Trophoblast cell (in vitro differentiated cells and primary cell): Measurements from ENCODE around the gene EGLN2.
"Not testable (repeated sequence)": the region's sequence is repeated elsewhere in the genome, so short reads cannot be mapped to it uniquely, and the experiment has no call there.

Experiments used
- DNase-seq, 2 donors: peaks; one replicate each; pipeline ENCODE4 v3.0.0-alpha.2; 2016
- H2AFZ ChIP-seq: 2 replicates; pipeline ENCODE4 v1.6.1; 2013; ENCODE audit warnings: low read length, moderate library complexity, mild to moderate bottlenecking; ENCODE audit not compliant: insufficient read depth, poor library complexity
- H2AK5ac ChIP-seq: 2 replicates; pipeline ENCODE4 v1.6.1; 2013; ENCODE audit warnings: mild to moderate bottlenecking, low read length
- H2BK120ac ChIP-seq: 2 replicates; pipeline ENCODE4 v1.6.1; 2013; ENCODE audit warnings: low read length, mild to moderate bottlenecking, moderate library complexity; ENCODE audit not compliant: insufficient read depth, poor library complexity
- H2BK12ac ChIP-seq: 2 replicates; pipeline ENCODE4 v1.6.1; 2013; ENCODE audit warnings: mild to moderate bottlenecking, low read length, moderate library complexity
- H2BK5ac ChIP-seq: 2 replicates; pipeline ENCODE4 v1.6.1; 2013; ENCODE audit warnings: low read length, low read depth, moderate library complexity, mild to moderate bottlenecking; ENCODE audit not compliant: poor library complexity
- H3K14ac ChIP-seq: 2 replicates; pipeline ENCODE4 v1.6.1; 2013; ENCODE audit warnings: mild to moderate bottlenecking, low read length
- H3K18ac ChIP-seq: 2 replicates; pipeline ENCODE4 v1.6.1; 2013; ENCODE audit warnings: mild to moderate bottlenecking, low read length
- H3K23ac ChIP-seq: 2 replicates; pipeline ENCODE4 v1.6.1; 2013; ENCODE audit warnings: low read length
- H3K27ac ChIP-seq: 2 replicates; pipeline ENCODE4 v1.5.1; 2013; ENCODE audit warnings: low read depth, mild to moderate bottlenecking, inconsistent platforms, low read length, moderate library complexity
- H3K27me3 ChIP-seq: 2 replicates; pipeline ENCODE4 v1.6.1; 2013; ENCODE audit warnings: inconsistent platforms, mild to moderate bottlenecking, low read length, moderate library complexity; ENCODE audit not compliant: insufficient read depth
- H3K36me3 ChIP-seq, 2 experiments: 1 replicate in 1 of 2; 2 replicates in 1 of 2; pipeline ENCODE4 v1.6.1; 2013; ENCODE audit warnings: low read length in 2 of 2, mild to moderate bottlenecking in 2 of 2, moderate library complexity in 1 of 2; ENCODE audit not compliant: insufficient read depth in 2 of 2, control insufficient read depth in 1 of 2
- H3K4ac ChIP-seq: 2 replicates; pipeline ENCODE4 v1.6.1; 2013; ENCODE audit warnings: low read depth, mild to moderate bottlenecking, low read length, moderate library complexity
- H3K4me1 ChIP-seq, 2 experiments: 1 replicate in 1 of 2; 2 replicates in 1 of 2; pipeline ENCODE4 v1.6.1; 2013; ENCODE audit warnings: low read length in 2 of 2, mild to moderate bottlenecking in 2 of 2, moderate library complexity in 1 of 2; ENCODE audit not compliant: insufficient read depth in 2 of 2, control insufficient read depth in 1 of 2
- H3K4me2 ChIP-seq: 2 replicates; pipeline ENCODE4 v1.6.1; 2013; ENCODE audit warnings: inconsistent platforms, mild to moderate bottlenecking, low read length, moderate library complexity
- H3K4me3 ChIP-seq: 2 replicates; pipeline ENCODE4 v1.5.1; 2013; ENCODE audit warnings: mild to moderate bottlenecking, low read depth, low read length, inconsistent platforms
- H3K79me1 ChIP-seq: one replicate; pipeline ENCODE4 v1.6.1; 2013; ENCODE audit warnings: low read length
- H3K79me2 ChIP-seq: 2 replicates; pipeline ENCODE4 v1.6.1; 2013; ENCODE audit warnings: low read length, mild to moderate bottlenecking; ENCODE audit not compliant: control insufficient read depth, insufficient read depth, poor library complexity
- H3K9ac ChIP-seq: 2 replicates; pipeline ENCODE4 v1.6.1; 2013; ENCODE audit warnings: mild to moderate bottlenecking, low read length
- H3K9me3 ChIP-seq: 2 replicates; pipeline ENCODE4 v1.6.1; 2013; ENCODE audit warnings: low read depth, mild to moderate bottlenecking, control low read depth, inconsistent platforms, low read length; ENCODE audit not compliant: insufficient read depth
- H4K12ac ChIP-seq: 2 replicates; pipeline ENCODE4 v1.6.1; 2013; ENCODE audit warnings: low read depth, mild to moderate bottlenecking, low read length, moderate library complexity
- H4K8ac ChIP-seq: 2 replicates; pipeline ENCODE4 v1.6.1; 2013; ENCODE audit warnings: low read depth, mild to moderate bottlenecking, low read length, moderate library complexity
- H4K91ac ChIP-seq: one replicate; pipeline ENCODE4 v1.6.1; 2013; ENCODE audit warnings: low read depth, mild to moderate bottlenecking, low read length, moderate library complexity
- WGBS: extraction: QIAGEN DNeasy Blood & Tissue Kit; methylation state at CpG from one replicate; pipeline ENCODE4 v1.1.7; 2013; ENCODE audit warnings: missing lambda C conversion rate; ENCODE audit not compliant: insufficient read length, insufficient coverage; ENCODE audit errors: extremely low coverage; 5-methylcytosine and 5-hydroxymethylcytosine counted together

EGLN2 gene

DNA sequence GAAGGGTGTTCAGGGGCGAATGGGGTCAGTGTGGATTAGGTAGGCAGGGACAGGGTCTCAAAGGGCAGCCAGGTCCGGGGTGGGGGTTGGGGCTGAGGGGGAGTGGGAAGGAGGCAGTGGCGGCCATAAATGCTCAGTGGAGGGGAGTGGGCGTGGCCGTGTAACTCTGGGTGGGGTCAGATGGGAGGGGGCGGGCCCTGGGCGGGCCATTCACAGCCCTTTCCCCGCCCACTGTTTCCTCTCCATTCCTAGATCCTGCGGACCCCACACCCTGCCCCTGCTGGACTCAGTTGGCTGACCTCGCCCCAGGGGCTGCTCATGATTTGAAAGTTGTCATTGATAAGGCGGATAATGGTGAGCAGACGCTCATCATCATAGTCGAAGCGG is 27.3 kb downstream of the EGLN2 start:
- H3K27ac ChIP-seq, H2BK5ac ChIP-seq, H3K23ac ChIP-seq, H2BK12ac ChIP-seq, H3K4me2 ChIP-seq, H3K9me3 ChIP-seq, H2AFZ ChIP-seq, H3K79me1 ChIP-seq, H2AK5ac ChIP-seq, H4K8ac ChIP-seq, H3K14ac ChIP-seq, H4K91ac ChIP-seq, H3K9ac ChIP-seq, H3K4ac ChIP-seq, H3K27me3 ChIP-seq, DNase-seq, H3K18ac ChIP-seq, H3K79me2 ChIP-seq, H3K4me3 ChIP-seq, H3K36me3 ChIP-seq, H4K12ac ChIP-seq, H2BK120ac ChIP-seq: not testable (repeated sequence)
- H3K4me1 ChIP-seq = peaks cover 8 to 16% of the 10 kb centered on the region in 2 experiments
- WGBS = no CpG with 5 or more reads among the region's 14 CpGs

DNA sequence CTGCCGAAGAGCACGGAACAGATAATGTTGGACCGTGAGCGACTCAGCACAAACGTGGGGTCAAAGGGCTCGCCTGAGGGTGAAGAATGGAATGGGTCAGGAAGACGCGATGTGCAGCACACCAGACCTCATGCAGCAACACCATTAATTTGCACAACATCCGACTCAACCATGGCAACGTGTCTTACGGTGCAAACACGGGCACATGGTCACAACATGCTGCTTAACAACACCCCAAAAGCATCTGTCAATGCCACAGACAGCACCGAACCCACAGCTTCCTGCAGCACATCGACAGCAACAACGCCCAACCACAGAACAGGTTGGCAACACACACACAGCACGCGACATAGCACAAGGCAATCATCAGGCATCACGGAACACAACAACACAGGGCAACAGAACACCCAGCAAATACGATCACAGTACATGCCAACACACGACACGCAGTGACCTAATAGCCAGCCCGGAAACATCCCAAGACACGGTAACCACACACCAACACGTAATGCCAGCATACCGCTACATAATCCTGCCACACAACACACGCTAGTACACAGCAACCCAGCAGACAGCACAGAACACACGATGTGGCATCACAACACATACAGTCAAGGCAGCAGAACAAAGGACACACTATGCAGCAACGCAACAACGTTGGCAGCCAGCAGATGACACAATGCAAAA is 27.9 kb downstream of the EGLN2 start:
- not testable (repeated sequence) for H3K23ac ChIP-seq, H2BK120ac ChIP-seq, H3K79me1 ChIP-seq, H3K18ac ChIP-seq, H4K91ac ChIP-seq, H2AFZ ChIP-seq, H4K8ac ChIP-seq, H3K36me3 ChIP-seq, H3K9ac ChIP-seq, DNase-seq, H3K27ac ChIP-seq, H3K4me2 ChIP-seq, H2BK5ac ChIP-seq, H2AK5ac ChIP-seq, H2BK12ac ChIP-seq, H3K79me2 ChIP-seq, H3K27me3 ChIP-seq, H3K4ac ChIP-seq, H3K14ac ChIP-seq, H3K9me3 ChIP-seq, H4K12ac ChIP-seq, H3K4me3 ChIP-seq
- no CpG with 5 or more reads among the region's 29 CpGs for WGBS
- H3K4me1 ChIP-seq = peaks cover 8 to 16% of the 10 kb centered on the region in 2 experiments

DNA sequence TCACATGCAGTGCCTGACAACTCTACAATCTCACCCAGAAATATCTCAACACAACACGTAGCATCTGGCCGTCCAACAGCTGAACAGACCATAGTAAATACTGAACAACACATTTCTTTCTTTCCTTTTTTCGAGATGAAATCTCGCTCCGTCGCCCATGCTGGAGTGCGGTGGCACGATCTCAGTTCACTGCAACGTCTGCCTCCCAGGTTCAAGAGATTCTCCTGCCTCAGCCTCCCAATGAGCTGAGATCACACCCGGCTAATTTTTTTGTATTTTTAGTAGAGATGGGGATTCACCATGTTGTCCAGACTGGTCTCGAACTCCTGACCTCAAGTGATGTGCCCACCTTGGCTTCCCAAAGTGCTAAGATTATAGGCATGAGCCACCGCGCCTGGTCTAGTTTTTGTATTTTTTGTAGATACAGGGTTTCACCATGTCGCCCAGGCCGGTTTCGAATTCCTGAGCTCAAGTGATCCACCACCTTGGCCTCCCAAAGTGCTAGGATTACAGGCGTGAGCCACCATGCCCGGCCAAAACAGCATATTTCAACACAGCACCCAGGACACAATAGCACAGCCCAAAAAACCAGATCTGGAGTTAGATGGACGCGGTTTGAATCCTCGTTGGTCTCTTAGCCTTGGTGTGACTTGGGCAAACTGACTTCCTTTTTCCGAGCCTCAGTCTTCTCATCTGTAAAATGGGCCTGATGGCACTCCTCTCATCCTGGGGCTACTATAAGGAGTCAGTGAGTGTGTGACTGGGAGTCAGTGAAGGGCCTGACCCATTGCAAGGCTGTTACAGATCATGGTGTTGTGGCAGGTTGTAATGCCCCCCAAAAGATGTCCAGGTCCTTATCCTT is 28.6 kb downstream of the EGLN2 start:
- no peak overlapping the region for H3K4me3 ChIP-seq
- no peak overlapping the region for H4K12ac ChIP-seq
- H2BK120ac ChIP-seq = no peak overlapping the region
- H3K23ac ChIP-seq = no peak overlapping the region
- no peaks in the 10 kb centered on the region for H3K9me3 ChIP-seq
- H3K14ac ChIP-seq = no peak overlapping the region
- H3K4me2 ChIP-seq = no peak overlapping the region
- peaks cover 0 to 4% of the 10 kb centered on the region in 2 experiments for H3K36me3 ChIP-seq
- no peak overlapping the region for H3K9ac ChIP-seq
- H3K79me1 ChIP-seq = no peaks in the 10 kb centered on the region
- no peak overlapping the region for H4K91ac ChIP-seq
- no CpG with 5 or more reads among the region's 22 CpGs for WGBS
- H3K4ac ChIP-seq = no peak overlapping the region
- H3K18ac ChIP-seq = no peak overlapping the region
- H2BK5ac ChIP-seq = no peak overlapping the region
- peaks cover 8 to 14% of the 10 kb centered on the region in 2 experiments for H3K4me1 ChIP-seq
- no peak overlapping the region for H2BK12ac ChIP-seq
- H2AK5ac ChIP-seq = no peak overlapping the region
- peak in 1 of 2 donors; percentile 51 for DNase-seq
- no peak overlapping the region for H2AFZ ChIP-seq
- H4K8ac ChIP-seq = no peak overlapping the region
- no peak overlapping the region for H3K27ac ChIP-seq
- H3K79me2 ChIP-seq = no peaks in the 10 kb centered on the region
- no peaks in the 10 kb centered on the region for H3K27me3 ChIP-seq

DNA sequence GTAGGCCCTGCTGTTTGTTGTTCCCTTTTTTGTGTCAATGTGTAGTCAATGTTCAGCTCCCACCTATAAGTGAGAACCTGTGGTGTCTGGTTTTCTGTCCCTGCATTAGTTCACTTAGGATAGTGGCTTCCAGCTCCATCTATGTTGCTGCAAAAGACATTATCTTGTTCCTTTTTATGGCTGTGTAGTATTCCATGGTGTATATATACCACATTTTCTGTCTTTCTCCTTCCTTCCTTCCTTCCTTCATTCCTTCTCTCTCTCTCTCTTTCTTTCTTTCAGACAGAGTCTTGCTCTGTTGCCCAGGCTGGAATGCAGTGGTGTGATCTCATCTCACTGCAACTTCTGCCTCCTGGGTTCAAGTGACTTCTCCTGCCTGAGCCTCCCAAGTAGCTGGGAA is 30.2 kb downstream of the EGLN2 start:
- H2AFZ ChIP-seq = no peak overlapping the region
- no peaks in the 10 kb centered on the region for H3K79me2 ChIP-seq
- H3K27me3 ChIP-seq = no peaks in the 10 kb centered on the region
- H3K79me1 ChIP-seq = no peaks in the 10 kb centered on the region
- no peak overlapping the region for H2AK5ac ChIP-seq
- H3K4ac ChIP-seq = no peak overlapping the region
- H2BK5ac ChIP-seq = no peak overlapping the region
- no peak overlapping the region for H4K91ac ChIP-seq
- no peak overlapping the region for H4K12ac ChIP-seq
- H3K23ac ChIP-seq = no peak overlapping the region
- H3K9ac ChIP-seq = no peak overlapping the region
- H4K8ac ChIP-seq = no peak overlapping the region
- no peak overlapping the region for H3K4me3 ChIP-seq
- no peak overlapping the region for H3K18ac ChIP-seq
- no peak overlapping the region for H3K4me2 ChIP-seq
- no peak overlapping the region for H2BK12ac ChIP-seq
- H3K36me3 ChIP-seq = peaks cover 0 to 4% of the 10 kb centered on the region in 2 experiments
- H3K27ac ChIP-seq = no peak overlapping the region
- DNase-seq = no peak
- no peak overlapping the region for H3K14ac ChIP-seq
- H3K4me1 ChIP-seq = peaks cover 0 to 5% of the 10 kb centered on the region in 2 experiments
- H2BK120ac ChIP-seq = no peak overlapping the region
- H3K9me3 ChIP-seq = no peaks in the 10 kb centered on the region
